DND-41 (cell line): ENCODE measurements around the gene DOHH.
"Not testable (repeated sequence)": the region's sequence is repeated elsewhere in the genome, so short reads cannot be mapped to it uniquely, and the experiment has no call there.

ENCODE experiments used
- ATAC-seq: fragments of 200-7000 bp; cut with Tn5 transposase; 3 replicates; pipeline ENCODE4 v1.9.1; 2021; ENCODE audit warnings: low read depth; ENCODE audit not compliant: insufficient read depth
- DNase-seq: peaks from one replicate; pipeline ENCODE4 v3.0.0-alpha.2; 2020
- H2AFZ ChIP-seq: 2 replicates; pipeline ENCODE4 v1.6.0; 2012; ENCODE audit warnings: low read depth, low read length
- H3K27ac ChIP-seq: 2 replicates; pipeline ENCODE4 v1.5.1; 2012; ENCODE audit warnings: low read length, inconsistent platforms
- H3K27me3 ChIP-seq: fragments of 200-600 bp; sonication (generic); 2 replicates; pipeline ENCODE4 v1.6.0; 2012; ENCODE audit warnings: low read length, mild to moderate bottlenecking, inconsistent platforms; ENCODE audit not compliant: insufficient read depth, poor library complexity
- H3K36me3 ChIP-seq: 2 replicates; pipeline ENCODE4 v1.5.1; 2012; ENCODE audit warnings: low read length, inconsistent platforms; ENCODE audit not compliant: insufficient read depth
- H3K4me1 ChIP-seq: 2 replicates; pipeline ENCODE4 v1.5.1; 2012; ENCODE audit warnings: mild to moderate bottlenecking, low read length; ENCODE audit not compliant: insufficient read depth
- H3K4me2 ChIP-seq: 2 replicates; pipeline ENCODE4 v1.6.0; 2012; ENCODE audit warnings: mild to moderate bottlenecking, moderate library complexity, low read length, inconsistent platforms; ENCODE audit not compliant: insufficient read depth
- H3K4me3 ChIP-seq, 2 experiments: fragments of 200-600 bp in 1 of 2; shearing (Covaris generic) in 1 of 2; 2 replicates each; pipeline ENCODE4 v1.5.1; 2012 to 2016; ENCODE audit warnings: inconsistent platforms in 2 of 2, low read length in 2 of 2, mild to moderate bottlenecking in 2 of 2, low read depth in 1 of 2, moderate library complexity in 1 of 2
- H3K79me2 ChIP-seq: 2 replicates; pipeline ENCODE4 v1.6.0; 2012; ENCODE audit warnings: low read length, inconsistent platforms; ENCODE audit not compliant: insufficient read depth
- H3K9ac ChIP-seq: 2 replicates; pipeline ENCODE4 v1.6.0; 2012; ENCODE audit warnings: low read depth, mild to moderate bottlenecking, inconsistent platforms, low read length, moderate library complexity
- H3K9me3 ChIP-seq: 2 replicates; pipeline ENCODE4 v1.5.1; 2012; ENCODE audit warnings: low read length, moderate library complexity, mild to moderate bottlenecking, inconsistent platforms; ENCODE audit not compliant: insufficient read depth, severe bottlenecking
- H4K20me1 ChIP-seq: 2 replicates; pipeline ENCODE4 v1.6.0; 2012; ENCODE audit warnings: low read length; ENCODE audit not compliant: insufficient read depth
- CTCF ChIP-seq: IDR thresholded peaks from 2 replicates; pipeline ENCODE4 v1.5.1; 2012; ENCODE audit warnings: borderline replicate concordance, low read length, moderate library complexity, mild to moderate bottlenecking; ENCODE audit not compliant: poor library complexity, severe bottlenecking; ENCODE audit errors: extremely low read depth
- EZH2 ChIP-seq: IDR thresholded peaks from 3 replicates; pipeline ENCODE4 v1.6.1; 2012; ENCODE audit warnings: borderline replicate concordance, low read depth, mild to moderate bottlenecking, moderate library complexity, low read length, inconsistent platforms; ENCODE audit not compliant: severe bottlenecking

Gene DOHH

GRCh38 chr19:3531716-3532115 is 31.2 kb upstream of the DOHH start:
- DNase-seq (no peak), ATAC-seq (no peak)
- no peak overlapping the region for H3K4me3 ChIP-seq
- no peak overlapping the region for H3K27ac ChIP-seq
- no peak overlapping the region for H3K9ac ChIP-seq
- H3K79me2 ChIP-seq, result no peaks in the 10 kb centered on the region
- H2AFZ ChIP-seq, result no peak overlapping the region
- peaks cover 41% of the 10 kb centered on the region for H4K20me1 ChIP-seq
- no peak overlapping the region for H3K4me2 ChIP-seq
- no peaks in the 10 kb centered on the region for H3K4me1 ChIP-seq
- no peak for TF ChIP-seq CTCF
- no peak for TF ChIP-seq EZH2
- no peaks in the 10 kb centered on the region for H3K27me3 ChIP-seq
- peaks cover 90% of the 10 kb centered on the region for H3K36me3 ChIP-seq
- H3K9me3 ChIP-seq, result no peaks in the 10 kb centered on the region

- ATAC-seq (no peak), DNase-seq (no peak)
- TF ChIP-seq CTCF (no peak), EZH2 (no peak)
Measured at GRCh38 chr19:3530389-3530788, 29.9 kb upstream of the DOHH start.

GRCh38 chr19:3529299-3529698 is 28.8 kb upstream of the DOHH start:
- H2AFZ ChIP-seq, DNase-seq, H3K27ac ChIP-seq, H3K9me3 ChIP-seq, H3K79me2 ChIP-seq, H3K27me3 ChIP-seq, H3K4me2 ChIP-seq, H3K4me1 ChIP-seq, ATAC-seq, H3K9ac ChIP-seq, H3K4me3 ChIP-seq: not testable (repeated sequence)
- peaks cover 35% of the 10 kb centered on the region for H4K20me1 ChIP-seq
- H3K36me3 ChIP-seq, result peaks cover 87% of the 10 kb centered on the region

More at GRCh38 chr19:3530389-3530788, 29.9 kb upstream of the DOHH start:
- peaks cover 89% of the 10 kb centered on the region for H3K36me3 ChIP-seq
- H3K27me3 ChIP-seq, result no peaks in the 10 kb centered on the region
- no peak overlapping the region for H3K4me2 ChIP-seq
- H3K9ac ChIP-seq, result no peak overlapping the region
- H3K79me2 ChIP-seq, result no peaks in the 10 kb centered on the region
- H3K9me3 ChIP-seq, result no peaks in the 10 kb centered on the region
- H4K20me1 ChIP-seq, result peaks cover 38% of the 10 kb centered on the region
- H3K4me1 ChIP-seq, result no peaks in the 10 kb centered on the region
- H2AFZ ChIP-seq, result no peak overlapping the region
- H3K27ac ChIP-seq, result no peak overlapping the region
- H3K4me3 ChIP-seq, result no peak overlapping the region

GRCh38 chr19:3528539-3529211 is 28.2 kb upstream of the DOHH start:
- Histone ChIP-seq H4K20me1 (peaks cover 40% of the 10 kb centered on the region), H3K9me3 (no peaks in the 10 kb centered on the region), H3K27me3 (no peaks in the 10 kb centered on the region), H3K4me1 (no peaks in the 10 kb centered on the region), H3K9ac (no peak overlapping the region), H3K4me3 (no peak overlapping the region), H2AFZ (no peak overlapping the region), H3K4me2 (no peak overlapping the region), H3K36me3 (peaks cover 87% of the 10 kb centered on the region), H3K79me2 (peaks cover 2% of the 10 kb centered on the region), H3K27ac (no peak overlapping the region)
- TF ChIP-seq CTCF (no peak), EZH2 (no peak)
- DNase-seq (no peak), ATAC-seq (no peak)
